IPS DF 4.7 (cell line): ENCODE measurements around the gene PLS3.

Source experiments
- DNase-seq: peaks from one replicate; pipeline ENCODE4 v3.0.0-alpha.2; 2013; ENCODE audit warnings: low spot score; ENCODE audit errors: extremely low read depth

Gene PLS3

GRCh38 chrX:115693476-115693875 lies 132.5 kb downstream of the PLS3 start:
- DNase-seq = no peak

DNA sequence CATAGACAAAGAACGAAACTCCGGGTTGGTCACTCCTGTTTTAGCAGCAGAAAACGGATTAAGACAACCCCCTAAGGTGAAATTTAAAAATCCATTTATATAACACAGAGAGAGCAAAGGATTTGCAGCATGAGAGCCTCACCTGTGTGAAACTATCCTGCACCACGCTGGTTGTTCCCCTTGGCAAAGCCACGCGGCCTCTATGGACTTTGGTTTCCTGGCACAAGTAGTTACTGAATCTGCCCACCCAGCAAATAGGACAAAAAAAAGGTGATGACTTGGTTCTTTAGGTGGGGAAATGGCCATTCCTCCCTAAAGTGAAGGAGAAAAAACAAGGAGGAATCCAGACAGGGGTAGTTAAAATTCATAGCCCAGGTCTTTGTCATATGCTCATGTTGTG lies 133.1 kb downstream of the PLS3 start:
- no peak for DNase-seq

DNA sequence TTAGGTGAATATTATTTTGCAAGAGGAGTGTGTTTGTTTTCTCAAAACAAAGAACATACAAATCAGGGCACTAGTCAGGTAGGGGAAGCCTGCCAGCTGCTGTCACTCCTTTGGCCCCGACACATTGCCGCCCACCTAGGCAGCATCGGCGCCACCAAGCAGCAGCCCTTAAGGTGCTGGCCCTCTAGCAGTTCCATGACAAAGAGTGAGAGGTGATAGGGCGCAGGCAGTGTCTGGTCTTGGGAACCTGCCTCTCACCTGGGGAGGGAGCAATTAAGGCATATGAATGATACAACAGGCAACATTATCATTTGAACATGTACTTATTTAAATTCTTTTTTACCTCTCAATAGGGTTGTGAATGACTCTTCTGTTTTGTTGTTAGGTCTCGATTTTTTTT lies 135.1 kb downstream of the PLS3 start:
- DNase-seq = no peak

GRCh38 chrX:115696939-115697338 lies 136.0 kb downstream of the PLS3 start:
- no peak for DNase-seq

- no peak for DNase-seq
Measured at GRCh38 chrX:115697806-115698205, 136.8 kb downstream of the PLS3 start.
